K562 (cell line): ENCODE measurements around the gene MYO6. TPM values are rescaled to one million over a fixed set of nuclear protein-coding genes. Genes with fewer than 3 reads are reported as not detected.

Experiments
- ATAC-seq: fragments of 200-7000 bp; cut with Tn5 transposase; 3 replicates; pipeline ENCODE4 v1.9.1; 2020; ENCODE audit warnings: moderate library complexity
- BruUV-seq: library from RNA; stranded (reverse); fragments of 400-500 nt; replicated peaks from 2 replicates; lab custom pipeline; 2021; lab: Mats Ljungman, UMichigan
- CTCF ChIA-PET: fragments of 300-600 bp; formaldehyde crosslinking; extraction: SDS; loops from one replicate; lab custom pipeline; 2021; ENCODE audit warnings: low intra/inter-chr PET ratio; lab: Yijun Ruan, JAX
- POLR2A ChIA-PET: fragments of 300-600, 350-650 bp; sonication (Branson Sonifier 250); formaldehyde crosslinking; extraction: SDS; loops from one replicate; lab custom pipeline; 2021; ENCODE audit warnings: antibody characterized with exemption, inconsistent platforms; lab: Yijun Ruan, JAX
- DNase-seq, 4 experiments: peaks; one replicate each; pipeline versions ENCODE4 v3.0.0 to v3.0.0-alpha.2; 2011 to 2018; ENCODE audit warnings: low spot score in 3 of 4, mixed read lengths in 3 of 4; ENCODE audit errors: extremely low read depth in 1 of 4
- FAIRE-seq: peaks from 2 replicates; lab custom pipeline; 2011; peaks lifted over from hg19 to GRCh38; lab: Jason Lieb, UNC
- H2AFZ ChIP-seq: 2 replicates; pipeline ENCODE4 v1.6.0; 2011; ENCODE audit warnings: low read depth, low read length, control low read depth, inconsistent platforms
- H3K27ac ChIP-seq: fragments of 200-600 bp; 3 replicates; pipeline ENCODE4 v1.8.0; 2011; ENCODE audit warnings: low read depth, mild to moderate bottlenecking, control low read depth, inconsistent platforms, low read length, moderate library complexity, mixed read lengths; ENCODE audit errors: extremely low read depth
- H3K27me3 ChIP-seq, 2 experiments: fragments of 300-600 bp in 1 of 2; 2 replicates in 1 of 2; 3 replicates in 1 of 2; pipeline versions ENCODE4 v1.6.0 to v1.8.0; 2011; ENCODE audit warnings: inconsistent platforms in 2 of 2, low read length in 2 of 2, mild to moderate bottlenecking in 1 of 2, mixed read lengths in 1 of 2, moderate library complexity in 1 of 2; ENCODE audit not compliant: control insufficient read depth in 2 of 2, insufficient read depth in 2 of 2
- H3K36me3 ChIP-seq: fragments of 300-600 bp; 3 replicates; pipeline ENCODE4 v1.8.0; 2011; ENCODE audit warnings: mild to moderate bottlenecking, low read length, inconsistent platforms; ENCODE audit not compliant: control insufficient read depth, insufficient read depth
- H3K4me1 ChIP-seq, 2 experiments: fragments of 200-600 bp in 1 of 2; replicated peaks in 1 of 2; 2 replicates in 1 of 2; 3 replicates in 1 of 2; pipeline versions ENCODE4 v1.5.1 to v1.8.0; 2011; ENCODE audit warnings: inconsistent platforms in 2 of 2, low read length in 2 of 2, mild to moderate bottlenecking in 1 of 2, mixed read lengths in 1 of 2, moderate library complexity in 1 of 2; ENCODE audit not compliant: control insufficient read depth in 2 of 2, insufficient read depth in 2 of 2
- H3K4me2 ChIP-seq: 2 replicates; pipeline ENCODE4 v1.6.1; 2011; ENCODE audit warnings: low read length, control low read depth, inconsistent platforms, mixed read lengths; ENCODE audit not compliant: insufficient read depth
- H3K4me3 ChIP-seq: fragments of 200-600 bp; sonication (generic), shearing (Covaris generic); 2 replicates; pipeline ENCODE4 v1.5.1; 2016; ENCODE audit warnings: control low read depth, inconsistent platforms
- H3K79me2 ChIP-seq: fragments of 200-600 bp; 3 replicates; pipeline ENCODE4 v1.8.0; 2011; ENCODE audit warnings: low read length, inconsistent platforms; ENCODE audit not compliant: control insufficient read depth, insufficient read depth
- H3K9ac ChIP-seq, 2 experiments: 2 replicates each; pipeline versions ENCODE4 v1.6.0 to v1.6.1; 2011; ENCODE audit warnings: low read depth in 2 of 2, low read length in 2 of 2, control low read depth in 1 of 2, inconsistent platforms in 1 of 2, mild to moderate bottlenecking in 1 of 2, mixed read lengths in 1 of 2; ENCODE audit not compliant: insufficient read depth in 1 of 2
- H3K9me1 ChIP-seq: one replicate; pipeline ENCODE4 v1.6.0; 2011; ENCODE audit warnings: inconsistent platforms, mild to moderate bottlenecking, low read length, moderate library complexity; ENCODE audit not compliant: control insufficient read depth, insufficient read depth
- H3K9me3 ChIP-seq: replicated peaks from 2 replicates; pipeline ENCODE4 v1.5.1; 2011; ENCODE audit warnings: low read depth, low read length, inconsistent platforms; ENCODE audit not compliant: control insufficient read depth, insufficient read depth
- H4K20me1 ChIP-seq: replicated peaks from 2 replicates; pipeline ENCODE4 v1.6.1; 2011; ENCODE audit warnings: low read length, inconsistent platforms, mixed read lengths; ENCODE audit not compliant: control insufficient read depth, insufficient read depth
- HOMEZ ChIP-seq: fragments of 250-450 bp; sonication (Bioruptor Pico); IDR thresholded peaks from 2 replicates; pipeline ENCODE4 v1.4.0; 2020; ENCODE audit warnings: mild to moderate bottlenecking, moderate library complexity
- MAZ ChIP-seq, 2 experiments: fragments of 450-650 bp in 1 of 2; sonication (generic) in 1 of 2; formaldehyde crosslinking; IDR thresholded peaks in 1 of 2; conservative IDR thresholded peaks in 1 of 2; 2 replicates each; pipeline versions ENCODE4 v1.4.0 to v1.5.0; 2020; ENCODE audit warnings: mild to moderate bottlenecking in 1 of 2, missing genetic modification reagents in 1 of 2
- PBX2 ChIP-seq, 2 experiments: IDR thresholded peaks in 1 of 2; conservative IDR thresholded peaks in 1 of 2; 2 replicates each; pipeline ENCODE4 v1.6.1; 2016; ENCODE audit warnings: low read depth in 2 of 2, mild to moderate bottlenecking in 1 of 2, missing compliant biosample characterization in 1 of 2, missing genetic modification characterization in 1 of 2, moderate library complexity in 1 of 2
- SLC30A9 ChIP-seq: fragments of 250-450 bp; sonication (Bioruptor Pico); IDR thresholded peaks from 2 replicates; pipeline ENCODE4 v1.8.0; 2022; ENCODE audit warnings: mild to moderate bottlenecking, moderate library complexity
- TAF9B ChIP-seq: fragments of 450-650 bp; IDR thresholded peaks from 2 replicates; pipeline ENCODE4 v1.6.1; 2018; ENCODE audit warnings: mild to moderate bottlenecking; ENCODE audit not compliant: partially characterized antibody
- THAP7 ChIP-seq: fragments of 250-450 bp; sonication (Bioruptor Pico); IDR thresholded peaks from 2 replicates; pipeline ENCODE4 v1.5.0; 2021
- ZNF707 ChIP-seq: fragments of 250-450 bp; sonication (Bioruptor Pico); conservative IDR thresholded peaks from 2 replicates; pipeline ENCODE4 v1.8.0; 2022; ENCODE audit warnings: inconsistent platforms, mild to moderate bottlenecking, moderate library complexity
- WGBS: fragments of 100-300 bp; shearing (Covaris generic); methylation state at CpG from one replicate; pipeline ENCODE4 v1.1.6; 2016; ENCODE audit warnings: low coverage, mixed read lengths; ENCODE audit not compliant: insufficient coverage; ENCODE audit errors: missing lambda C conversion rate; 5-methylcytosine and 5-hydroxymethylcytosine counted together
- in situ Hi-C: fragments of 300-500 bp; cut with MboI; formaldehyde crosslinking; loops from 4 replicates; pipeline ENCODE4 v1.15.0; 2018; ENCODE audit warnings: inconsistent platforms, mixed read lengths
- intact Hi-C: fragments of 100-400 bp; cut with micrococcal nuclease; formaldehyde crosslinking; loops from 2 replicates; pipeline ENCODE4 v1.14.2; 2022
- polyA plus RNA-seq, 8 experiments: library from polyadenylated mRNA; depleted of rRNA in 4 of 8; stranded (reverse) in 5 of 8; unstranded in 3 of 8; fragments of >200 nt; fragmentation: Nextera tagmentation in 2 of 8; fragmentation: Illumina TruSeq in 1 of 8; extraction: Ambion mirVana in 2 of 8; extraction: Trizol in 1 of 8; gene quantifications; 2 replicates each; pipeline versions ENCODE4 v1.2.1 to v1.2.3, GENCODE V29; 2011 to 2014; ENCODE audit warnings: inconsistent platforms in 1 of 8, missing spikeins in 1 of 8
- total RNA-seq, 7 experiments: library from RNA; depleted of rRNA in 6 of 7; stranded (reverse); fragments of >200 nt in 6 of 7; fragmentation: Illumina TruSeq in 2 of 7; extraction: Trizol in 2 of 7; gene quantifications; 2 replicates each; pipeline versions ENCODE4 v1.2.1 to v1.2.3, GENCODE V29; 2011 to 2021; ENCODE audit warnings: low replicate concordance in 1 of 7
- TF ChIP-seq, protein P1 (sequence below), 2 experiments: fragments of 450-650 bp; IDR thresholded peaks; 2 replicates each; pipeline ENCODE4 v1.6.1; 2018; ENCODE audit warnings: mild to moderate bottlenecking in 2 of 2, low read depth in 1 of 2; ENCODE audit not compliant: partially characterized antibody in 2 of 2

Gene MYO6
- total and polyA plus RNA-seq, 9 of the 15 experiments (the other 6 are each of a cell fraction or from before 2014, with no cell fraction given), result 1.3 to 5.5 (median 2.7) TPM

GRCh38 chr6:75786152-75786551 is 37.1 kb downstream of the MYO6 start:
- Histone ChIP-seq H3K27ac (no peak overlapping the region), H3K4me3 (no peak overlapping the region), H2AFZ (no peak overlapping the region), H3K9me3 (no peaks in the 10 kb centered on the region), H3K9me1 (no peaks in the 10 kb centered on the region), H4K20me1 (no peaks in the 10 kb centered on the region), H3K9ac (no peak overlapping the region), H3K4me1 (peaks cover 0 to 4% of the 10 kb centered on the region in 2 experiments; a peak in 3 of 5 replicates), H3K4me2 (no peak overlapping the region), H3K27me3 (no peaks in the 10 kb centered on the region; a peak in 1 of 5 replicates), H3K36me3 (no peaks in the 10 kb centered on the region), H3K79me2 (no peaks in the 10 kb centered on the region)
- ChIA-PET POLR2A (no interaction called here), CTCF (no interaction called here)
- no peak for ATAC-seq
- intact Hi-C loops (no loop called here), in situ Hi-C loops (no loop called here)
- 29% methylated on average over 2 of the region's 2 CpGs for WGBS
- BruUV-seq, result no TSS peak
- DNase-seq, result no peak
- no peak for FAIRE-seq
- TF ChIP-seq MAZ (CRISPR knock-in tag; conservative IDR thresholded peaks at IDR 0.05 in 1 of 2, IDR thresholded peaks at IDR 0.05 in 1 of 2) (no peak), TAF9B (no peak), THAP7 (no peak), PBX2 (CRISPR knock-in tag; IDR thresholded peaks at IDR 0.05; ENCODE audit: low read depth) (no peak), PBX2 (tag; conservative IDR thresholded peaks at IDR 0.05; ENCODE audit: low read depth) (no peak), HOMEZ (no peak), ZNF707 (CRISPR knock-in tag) (no peak), SLC30A9 (no peak)
- TF ChIP-seq, protein P1, sequence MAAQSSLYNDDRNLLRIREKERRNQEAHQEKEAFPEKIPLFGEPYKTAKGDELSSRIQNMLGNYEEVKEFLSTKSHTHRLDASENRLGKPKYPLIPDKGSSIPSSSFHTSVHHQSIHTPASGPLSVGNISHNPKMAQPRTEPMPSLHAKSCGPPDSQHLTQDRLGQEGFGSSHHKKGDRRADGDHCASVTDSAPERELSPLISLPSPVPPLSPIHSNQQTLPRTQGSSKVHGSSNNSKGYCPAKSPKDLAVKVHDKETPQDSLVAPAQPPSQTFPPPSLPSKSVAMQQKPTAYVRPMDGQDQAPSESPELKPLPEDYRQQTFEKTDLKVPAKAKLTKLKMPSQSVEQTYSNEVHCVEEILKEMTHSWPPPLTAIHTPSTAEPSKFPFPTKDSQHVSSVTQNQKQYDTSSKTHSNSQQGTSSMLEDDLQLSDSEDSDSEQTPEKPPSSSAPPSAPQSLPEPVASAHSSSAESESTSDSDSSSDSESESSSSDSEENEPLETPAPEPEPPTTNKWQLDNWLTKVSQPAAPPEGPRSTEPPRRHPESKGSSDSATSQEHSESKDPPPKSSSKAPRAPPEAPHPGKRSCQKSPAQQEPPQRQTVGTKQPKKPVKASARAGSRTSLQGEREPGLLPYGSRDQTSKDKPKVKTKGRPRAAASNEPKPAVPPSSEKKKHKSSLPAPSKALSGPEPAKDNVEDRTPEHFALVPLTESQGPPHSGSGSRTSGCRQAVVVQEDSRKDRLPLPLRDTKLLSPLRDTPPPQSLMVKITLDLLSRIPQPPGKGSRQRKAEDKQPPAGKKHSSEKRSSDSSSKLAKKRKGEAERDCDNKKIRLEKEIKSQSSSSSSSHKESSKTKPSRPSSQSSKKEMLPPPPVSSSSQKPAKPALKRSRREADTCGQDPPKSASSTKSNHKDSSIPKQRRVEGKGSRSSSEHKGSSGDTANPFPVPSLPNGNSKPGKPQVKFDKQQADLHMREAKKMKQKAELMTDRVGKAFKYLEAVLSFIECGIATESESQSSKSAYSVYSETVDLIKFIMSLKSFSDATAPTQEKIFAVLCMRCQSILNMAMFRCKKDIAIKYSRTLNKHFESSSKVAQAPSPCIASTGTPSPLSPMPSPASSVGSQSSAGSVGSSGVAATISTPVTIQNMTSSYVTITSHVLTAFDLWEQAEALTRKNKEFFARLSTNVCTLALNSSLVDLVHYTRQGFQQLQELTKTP (IDR thresholded peaks at IDR 0.05; ENCODE audit: low read depth in 1 of 2, partially characterized antibody in 2 of 2), result no peak
